H1 (cell line): ENCODE data around the gene LPP. TPM values are rescaled to one million over a fixed set of nuclear protein-coding genes. Genes with fewer than 3 reads are reported as not detected.

Experiments used
- CTCF ChIA-PET: fragments of 300-600 bp; sonication (Branson Sonifier 250); formaldehyde crosslinking; loops from one replicate; lab custom pipeline; 2021; ENCODE audit not compliant: partially characterized antibody; lab: Charles Lee
- POLR2A ChIA-PET: fragments of 300-600 bp; sonication (Branson Sonifier 250); formaldehyde crosslinking; loops from one replicate; lab custom pipeline; 2021; ENCODE audit warnings: inconsistent platforms; ENCODE audit not compliant: partially characterized antibody; lab: Charles Lee
- DNase-seq, 2 experiments: peaks; one replicate each; pipeline versions ENCODE4 v3.0.0 to v3.0.0-alpha.2; 2010 to 2022; ENCODE audit warnings: low spot score in 2 of 2, low read depth in 1 of 2, mixed read lengths in 1 of 2
- FAIRE-seq: peaks from 2 replicates; lab custom pipeline; 2011; peaks lifted over from hg19 to GRCh38; lab: Jason Lieb, UNC
- H2AFZ ChIP-seq: 2 replicates; pipeline ENCODE4 v1.8.1; 2012; ENCODE audit warnings: low read length, inconsistent platforms
- H2AK5ac ChIP-seq: 2 replicates; pipeline ENCODE4 v1.6.1; 2013; ENCODE audit warnings: low read depth, low read length
- H2BK120ac ChIP-seq: replicated peaks from 2 replicates; pipeline ENCODE3; 2013; ENCODE audit warnings: low read depth, low read length, inconsistent platforms
- H2BK12ac ChIP-seq: 2 replicates; pipeline ENCODE4 v1.6.1; 2013; ENCODE audit warnings: low read depth, low read length
- H2BK15ac ChIP-seq: 2 replicates; pipeline ENCODE4 v1.6.1; 2013; ENCODE audit warnings: low read length
- H2BK20ac ChIP-seq: 2 replicates; pipeline ENCODE4 v1.6.1; 2013; ENCODE audit warnings: low read length
- H2BK5ac ChIP-seq: 2 replicates; pipeline ENCODE4 v1.6.1; 2013; ENCODE audit warnings: low read depth, low read length
- H3K14ac ChIP-seq: 2 replicates; pipeline ENCODE4 v1.6.1; 2013; ENCODE audit warnings: inconsistent platforms; ENCODE audit not compliant: insufficient read length
- H3K18ac ChIP-seq: 2 replicates; pipeline ENCODE4 v1.6.1; 2013; ENCODE audit warnings: low read length; ENCODE audit errors: extremely low read depth
- H3K23ac ChIP-seq: 2 replicates; pipeline ENCODE4 v1.6.1; 2013; ENCODE audit warnings: inconsistent platforms; ENCODE audit not compliant: insufficient read length
- H3K23me2 ChIP-seq: 2 replicates; pipeline ENCODE4 v1.6.1; 2013; ENCODE audit warnings: low read depth, low read length
- H3K27ac ChIP-seq: 2 replicates; pipeline ENCODE4 v1.6.1; 2011; ENCODE audit warnings: low read depth, low read length, inconsistent platforms
- H3K27me3 ChIP-seq, 4 experiments: replicated peaks in 1 of 4; 1 replicate in 1 of 4; 2 replicates in 3 of 4; pipeline versions ENCODE4 v1.6.1 to v1.8.1; 2011 to 2013; ENCODE audit warnings: low read length in 3 of 4, mild to moderate bottlenecking in 3 of 4, inconsistent platforms in 2 of 4, mixed read lengths in 2 of 4, moderate library complexity in 1 of 4; ENCODE audit not compliant: control insufficient read depth in 3 of 4, insufficient read depth in 3 of 4; ENCODE audit errors: extremely low read depth in 1 of 4
- H3K36me3 ChIP-seq, 4 experiments: 2 replicates each; pipeline versions ENCODE4 v1.6.1 to v1.8.1; 2011 to 2013; ENCODE audit warnings: mild to moderate bottlenecking in 4 of 4, low read length in 3 of 4, moderate library complexity in 2 of 4, control low read depth in 1 of 4, inconsistent platforms in 1 of 4; ENCODE audit not compliant: insufficient read depth in 4 of 4, control insufficient read depth in 2 of 4
- H3K4ac ChIP-seq: replicated peaks from 2 replicates; pipeline ENCODE3; 2013; ENCODE audit warnings: low read length, low read depth, mixed read lengths, inconsistent platforms; ENCODE audit not compliant: insufficient read length
- H3K4me1 ChIP-seq, 4 experiments: replicated peaks in 1 of 4; 1 replicate in 1 of 4; 2 replicates in 3 of 4; pipeline versions ENCODE4 v1.6.1 to v1.8.1; 2011 to 2013; ENCODE audit warnings: low read length in 3 of 4, inconsistent platforms in 2 of 4, mixed read lengths in 1 of 4; ENCODE audit not compliant: insufficient read depth in 4 of 4, control insufficient read depth in 3 of 4
- H3K4me2 ChIP-seq, 2 experiments: 2 replicates each; pipeline versions ENCODE4 v1.6.1 to v1.8.1; 2011 to 2013; ENCODE audit warnings: low read depth in 2 of 2, low read length in 2 of 2, control low read depth in 1 of 2, inconsistent platforms in 1 of 2, mild to moderate bottlenecking in 1 of 2; ENCODE audit not compliant: insufficient read depth in 1 of 2
- H3K4me3 ChIP-seq, 4 experiments: fragments of 200-600, 300-600 bp in 1 of 4; sonication (generic), shearing (Covaris generic), sonication (Bioruptor Twin) in 1 of 4; 2 replicates each; pipeline versions ENCODE4 v1.5.1 to v1.8.1; 2011 to 2016; ENCODE audit warnings: low read length in 4 of 4, low read depth in 3 of 4, control low read depth in 2 of 4, inconsistent platforms in 2 of 4, mild to moderate bottlenecking in 2 of 4, mixed read lengths in 1 of 4, moderate library complexity in 1 of 4; ENCODE audit not compliant: insufficient read depth in 2 of 4; ENCODE audit errors: extremely low read depth in 1 of 4
- H3K56ac ChIP-seq: replicated peaks from 2 replicates; pipeline ENCODE3; 2013; ENCODE audit warnings: low read depth, mild to moderate bottlenecking, mixed read lengths, low read length, inconsistent platforms; ENCODE audit not compliant: insufficient read length
- H3K79me1 ChIP-seq: 2 replicates; pipeline ENCODE4 v1.6.1; 2013; ENCODE audit warnings: low read depth, low read length, control low read depth
- H3K79me2 ChIP-seq, 2 experiments: 2 replicates each; pipeline versions ENCODE4 v1.6.1 to v1.8.1; 2012 to 2013; ENCODE audit warnings: low read length in 2 of 2, mild to moderate bottlenecking in 2 of 2, inconsistent platforms in 1 of 2; ENCODE audit not compliant: insufficient read depth in 2 of 2, control insufficient read depth in 1 of 2
- H3K9ac ChIP-seq, 4 experiments: replicated peaks in 1 of 4; 1 replicate in 1 of 4; 2 replicates in 3 of 4; pipeline versions ENCODE4 v1.6.1 to v1.8.1; 2011 to 2013; ENCODE audit warnings: low read depth in 3 of 4, low read length in 3 of 4, control low read depth in 2 of 4, mild to moderate bottlenecking in 2 of 4, moderate library complexity in 2 of 4, inconsistent platforms in 1 of 4; ENCODE audit errors: extremely low read depth in 1 of 4
- H3K9me3 ChIP-seq, 2 experiments: 2 replicates each; pipeline versions ENCODE4 v1.6.1 to v1.8.1; 2012 to 2013; ENCODE audit warnings: mild to moderate bottlenecking in 2 of 2, moderate library complexity in 2 of 2, control low read depth in 1 of 2, inconsistent platforms in 1 of 2, low read depth in 1 of 2, low read length in 1 of 2, mixed read lengths in 1 of 2; ENCODE audit not compliant: insufficient read depth in 2 of 2
- H4K20me1 ChIP-seq, 2 experiments: replicated peaks in 1 of 2; 2 replicates each; pipeline versions ENCODE3 to v1.8.1; 2011 to 2013; ENCODE audit warnings: inconsistent platforms in 2 of 2, low read length in 2 of 2, mild to moderate bottlenecking in 1 of 2; ENCODE audit not compliant: insufficient read depth in 2 of 2, control insufficient read depth in 1 of 2
- H4K5ac ChIP-seq: 2 replicates; pipeline ENCODE4 v1.6.1; 2013; ENCODE audit warnings: low read length, low read depth, mixed read lengths, inconsistent platforms; ENCODE audit not compliant: insufficient read length
- H4K8ac ChIP-seq: 2 replicates; pipeline ENCODE4 v1.8.0; 2013; ENCODE audit warnings: mild to moderate bottlenecking, moderate library complexity, low read length, inconsistent platforms; ENCODE audit not compliant: insufficient read depth; ENCODE audit errors: extremely low read depth
- H4K91ac ChIP-seq: replicated peaks from 2 replicates; pipeline ENCODE3; 2013; ENCODE audit warnings: low read length, mixed read lengths, inconsistent platforms; ENCODE audit not compliant: insufficient read length
- CTBP2 ChIP-seq: IDR thresholded peaks from 2 replicates; pipeline ENCODE4 v1.7.0; 2011; ENCODE audit warnings: borderline replicate concordance, mild to moderate bottlenecking, moderate library complexity, mixed read lengths, low read length; ENCODE audit not compliant: insufficient read depth, insufficient read length
- MAFK ChIP-seq: IDR thresholded peaks from 2 replicates; pipeline ENCODE4 v1.6.1; 2012; ENCODE audit warnings: low read depth, mild to moderate bottlenecking, improper control_type of control experiment, low read length
- POU5F1 ChIP-seq: IDR thresholded peaks from 2 replicates; pipeline ENCODE4 v1.6.1; 2011; ENCODE audit warnings: low read depth, mild to moderate bottlenecking, low read length, moderate library complexity
- WGBS, 2 experiments: shearing (Covaris generic) in 1 of 2; methylation state at CpG; one replicate each; pipeline versions ENCODE4 v1.1.6 to v1.1.7; 2013 to 2015; ENCODE audit warnings: low lambda C conversion rate in 2 of 2, mixed read lengths in 2 of 2, inconsistent platforms in 1 of 2, low coverage in 1 of 2, missing lambda C conversion rate in 1 of 2; ENCODE audit not compliant: insufficient replicate concordance in 2 of 2, insufficient coverage in 1 of 2, insufficient read length in 1 of 2; ENCODE audit errors: extremely low coverage in 1 of 2, missing lambda C conversion rate in 1 of 2; 5-methylcytosine and 5-hydroxymethylcytosine counted together
- polyA plus RNA-seq, 7 experiments: library from polyadenylated mRNA; depleted of rRNA in 3 of 7; stranded (reverse) in 5 of 7; unstranded in 2 of 7; fragments of >200 nt in 5 of 7; fragments of 200-250 nt in 2 of 7; gene quantifications; 1 replicate in 5 of 7; 2 replicates in 1 of 7; 4 replicates in 1 of 7; pipeline versions ENCODE4 v1.2.1 to v1.2.3, GENCODE V29; 2011 to 2013; ENCODE audit warnings: missing spikeins in 2 of 7, mixed read lengths in 2 of 7
- total RNA-seq: library from RNA; stranded (reverse); fragmentation: NEBNext Ultra II Directional; extraction: Animal tissue kit (Norgen Biotek cat#: 25700); gene quantifications from 2 replicates; pipeline ENCODE4 v1.2.1, GENCODE V29; 2021

LPP gene
- total and polyA plus RNA-seq, 2 of the 8 experiments (the other 6 are each of a cell fraction or from before 2014, with no cell fraction given): 10.0 to 53.3 TPM

GRCh38 chr3:188276375-188276774 is 122.4 kb downstream of the LPP start:
- no peak overlapping the region for H3K4ac ChIP-seq
- 78% methylated on average over 3 of the region's 3 CpGs; no CpG with 5 or more reads in 1 of the 2 experiments for WGBS, 2 experiments
- H4K20me1 ChIP-seq: no peaks in the 10 kb centered on the region
- no peak overlapping the region for H3K14ac ChIP-seq
- 0 out of 2 replicates have a peak overlapping the region, but pooled peaks have one; percentile 57 for H3K18ac ChIP-seq
- H2BK15ac ChIP-seq: no peak overlapping the region
- peaks cover 0 to 10% (median 3%) of the 10 kb centered on the region in 4 experiments; a peak in 5 of 7 replicates for H3K4me1 ChIP-seq
- H2BK20ac ChIP-seq: no peak overlapping the region
- no peak overlapping the region; the same call in 1 of the 2 replicates for H2AK5ac ChIP-seq
- H2AFZ ChIP-seq: no peak overlapping the region
- H4K5ac ChIP-seq: no peak overlapping the region
- H2BK12ac ChIP-seq: no peak overlapping the region
- no peak overlapping the region for H3K4me3 ChIP-seq
- FAIRE-seq (no peak), DNase-seq (no peak)
- peaks cover 0 to 17% of the 10 kb centered on the region in 2 experiments; a peak in 1 of 4 replicates for H3K79me2 ChIP-seq
- CTCF ChIA-PET: interaction anchor here (1.1 to 1.2 kb wide), 2 partner anchors 25 to 536 kb away, joined by 3 read pairs; no protein-coding TSS in a partner anchor
- H3K9ac ChIP-seq: no peak overlapping the region
- no peaks in the 10 kb centered on the region for H3K79me1 ChIP-seq
- no peaks in the 10 kb centered on the region; the same call in 1 of the 2 replicates for H3K23me2 ChIP-seq
- H3K56ac ChIP-seq: no peak overlapping the region
- no peaks in the 10 kb centered on the region for H3K36me3 ChIP-seq
- POLR2A ChIA-PET: interaction anchor here (0.6 kb wide), 1 partner anchor 55 kb away, joined by 4 read pairs; no protein-coding TSS in a partner anchor
- TF ChIP-seq POU5F1 (no peak), MAFK (no peak), CTBP2 (no peak)
- TF ChIP-seq, all 59 proteins: peak for 0
- H3K27me3 ChIP-seq: no peaks in the 10 kb centered on the region
- no peak overlapping the region for H3K4me2 ChIP-seq
- H3K23ac ChIP-seq: no peak overlapping the region
- H3K27ac ChIP-seq: no peak overlapping the region
- no peak overlapping the region for H2BK120ac ChIP-seq
- no peak overlapping the region for H4K8ac ChIP-seq
- no peak overlapping the region for H4K91ac ChIP-seq
- H3K9me3 ChIP-seq: no peaks in the 10 kb centered on the region
- no peak overlapping the region for H2BK5ac ChIP-seq
